NOMO-1 treated with dmso at 0.1 percent for 144 hours (cell line): Measurements from ENCODE around the gene PARVA.

Experiments
- DNase-seq: peaks from one replicate; lab custom pipeline; 2025; ENCODE audit not compliant: unreplicated experiment; lab: John Stamatoyannopoulos, UW

The PARVA gene

DNA sequence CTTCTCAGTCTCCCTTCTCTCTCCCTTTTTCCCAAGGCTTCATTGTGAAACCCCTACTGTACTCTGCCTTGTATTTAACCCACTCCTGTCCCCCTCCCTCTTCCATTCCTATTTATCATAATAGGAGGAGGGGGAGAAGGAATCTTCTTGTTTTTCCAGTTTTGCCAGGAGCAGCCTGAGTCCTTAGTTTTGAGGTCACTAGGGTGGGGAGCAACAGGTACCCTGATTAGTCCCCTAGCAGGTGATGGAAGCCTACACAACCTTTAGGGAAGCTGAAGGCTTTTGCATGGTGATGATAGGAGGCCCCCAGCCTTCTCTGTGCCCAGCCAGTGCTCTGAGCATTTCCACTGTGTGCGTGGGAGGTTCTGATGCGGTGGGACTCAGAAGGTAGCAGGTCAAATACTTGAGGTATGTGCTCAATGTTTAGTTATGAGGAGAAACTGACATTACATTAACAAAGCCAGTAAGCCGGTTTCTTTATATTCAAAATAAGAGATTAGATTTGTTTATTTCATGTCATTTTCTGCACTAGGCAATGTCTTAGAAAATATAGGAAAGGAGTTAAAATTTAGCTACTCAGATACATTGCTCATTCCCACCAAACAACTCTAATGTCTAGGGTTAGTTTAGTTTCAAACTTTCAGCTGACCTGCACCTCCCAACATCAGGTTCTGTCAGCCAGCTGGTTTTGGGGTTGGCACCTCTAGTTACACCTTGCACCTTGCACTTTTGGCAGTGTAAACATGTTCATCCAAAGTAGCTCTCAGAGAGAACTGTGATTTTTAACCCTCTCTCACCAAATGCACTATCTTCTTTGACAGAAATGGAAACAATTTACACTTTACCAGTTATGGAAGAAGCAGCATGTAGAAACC lies 26.0 kb downstream of the PARVA start:
- DNase-seq, result no peak

DNA sequence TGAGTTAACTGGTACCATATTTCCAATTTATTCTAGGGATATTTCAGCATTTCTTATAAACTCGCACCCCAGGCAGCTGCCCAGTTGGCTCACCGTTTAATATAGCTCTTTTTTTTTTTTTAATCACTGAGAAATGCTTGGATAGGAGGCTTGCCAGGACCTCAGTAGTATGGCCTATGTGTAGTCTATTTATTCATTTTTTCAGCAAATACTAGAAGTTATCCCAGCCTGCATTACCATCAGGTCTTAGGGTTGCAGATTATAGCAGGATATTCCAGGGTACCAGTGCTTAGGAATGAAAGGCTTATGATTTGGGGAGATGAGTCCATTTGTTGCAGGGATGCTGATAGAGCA lies 26.6 kb downstream of the PARVA start:
- DNase-seq, result no peak

DNA sequence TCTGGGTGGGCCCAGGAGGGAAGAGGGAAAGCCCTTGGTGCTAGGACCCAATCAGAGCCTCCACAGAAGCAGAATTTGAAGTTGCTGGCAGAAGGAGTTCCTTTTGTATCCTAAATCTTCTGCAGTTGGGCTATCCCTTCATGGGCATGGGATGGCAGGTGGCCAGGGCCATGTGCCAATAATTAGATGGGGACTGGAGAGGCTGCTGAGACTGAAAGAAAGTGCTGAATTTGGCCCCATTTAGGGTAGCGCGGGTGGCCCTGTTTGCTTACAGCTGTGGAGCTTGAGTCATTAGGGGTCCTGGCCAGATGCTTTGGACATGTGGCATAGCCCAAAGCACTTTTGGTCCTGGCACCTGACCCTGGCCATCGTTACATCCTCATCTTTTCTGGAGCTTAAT lies 27.1 kb downstream of the PARVA start:
- DNase-seq, result no peak

DNA sequence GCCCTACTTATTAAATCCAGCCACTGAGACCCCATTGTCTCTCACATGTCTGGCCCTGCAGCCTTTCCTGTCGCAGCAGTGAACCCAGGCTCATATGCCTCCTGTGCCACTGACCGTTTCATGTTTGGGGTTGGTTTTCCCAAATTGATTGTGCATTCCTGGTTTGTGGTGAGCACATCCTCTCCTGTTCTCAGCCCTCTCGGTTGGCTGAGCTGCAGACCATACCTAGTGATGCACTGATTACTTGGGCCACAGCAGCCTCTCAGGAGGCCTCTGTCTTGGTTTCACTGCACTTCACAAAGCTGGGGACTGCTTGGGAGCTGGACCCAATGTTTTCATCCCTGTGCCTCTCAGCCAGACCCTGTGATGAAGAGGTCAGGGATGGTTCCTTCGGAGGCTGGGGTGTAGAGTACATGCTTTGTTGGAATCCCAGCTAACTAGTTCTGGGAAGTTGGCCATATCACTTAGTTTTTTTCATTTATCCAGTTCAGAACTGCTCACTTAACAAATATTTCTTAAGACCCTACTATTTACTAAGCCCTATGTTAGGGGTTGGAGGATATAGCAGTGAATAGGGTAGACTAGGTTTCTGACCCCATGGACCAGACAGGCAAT lies 30.9 kb downstream of the PARVA start:
- DNase-seq, result no peak

DNA sequence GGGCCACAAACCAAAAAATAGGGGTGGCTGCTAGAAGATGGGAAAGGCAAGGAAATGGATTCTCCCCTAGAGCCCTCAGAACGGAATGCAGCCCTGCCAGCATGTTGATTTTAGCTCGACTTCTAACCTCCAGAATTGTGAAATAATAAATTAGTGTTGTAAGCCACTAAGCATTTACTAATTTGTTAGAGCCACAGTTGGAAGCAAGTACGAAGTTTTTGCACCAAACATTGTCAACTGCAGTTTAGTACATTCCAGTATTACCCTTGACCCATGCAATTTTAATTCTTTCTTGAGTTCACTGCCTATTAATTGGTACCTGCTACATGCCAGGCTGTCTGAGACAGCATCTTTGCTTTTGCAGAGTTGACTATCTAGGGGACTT lies 32.2 kb downstream of the PARVA start:
- DNase-seq, result no peak

DNA sequence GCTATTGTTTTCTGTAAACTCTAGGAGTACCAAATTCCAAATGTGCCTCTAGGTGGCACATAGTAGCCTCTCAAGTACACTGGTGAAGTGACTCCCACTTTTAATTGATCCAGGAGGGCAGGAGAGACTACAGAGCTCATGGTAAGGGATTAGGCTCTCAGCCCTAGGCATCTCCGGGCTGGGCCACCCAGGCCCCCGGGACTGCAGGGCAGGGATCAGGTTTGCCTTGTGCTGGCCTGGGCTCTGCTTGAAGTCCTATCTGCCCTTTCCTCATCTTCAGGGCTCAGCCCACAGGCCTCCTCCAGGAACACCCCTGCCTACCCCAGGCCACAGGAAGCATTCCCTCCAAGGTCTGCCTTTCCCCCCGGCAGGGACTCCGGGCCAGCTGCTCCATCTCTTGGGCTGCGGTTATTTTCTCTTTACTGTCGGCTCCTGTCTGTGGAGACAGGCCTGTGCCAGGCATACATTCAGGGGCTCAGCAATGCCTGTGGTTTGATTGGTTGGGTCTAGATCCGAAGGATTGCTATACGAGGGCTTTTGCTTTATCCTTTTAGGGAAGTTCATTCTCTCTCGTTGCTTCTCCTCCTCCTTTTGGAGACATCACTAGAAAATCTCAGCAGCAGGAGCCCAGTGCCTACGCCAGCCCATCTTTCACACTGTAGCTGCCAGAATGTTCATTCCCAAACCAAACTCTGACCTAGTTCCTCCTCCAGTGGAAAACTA lies 32.8 kb downstream of the PARVA start:
- no peak for DNase-seq

DNA sequence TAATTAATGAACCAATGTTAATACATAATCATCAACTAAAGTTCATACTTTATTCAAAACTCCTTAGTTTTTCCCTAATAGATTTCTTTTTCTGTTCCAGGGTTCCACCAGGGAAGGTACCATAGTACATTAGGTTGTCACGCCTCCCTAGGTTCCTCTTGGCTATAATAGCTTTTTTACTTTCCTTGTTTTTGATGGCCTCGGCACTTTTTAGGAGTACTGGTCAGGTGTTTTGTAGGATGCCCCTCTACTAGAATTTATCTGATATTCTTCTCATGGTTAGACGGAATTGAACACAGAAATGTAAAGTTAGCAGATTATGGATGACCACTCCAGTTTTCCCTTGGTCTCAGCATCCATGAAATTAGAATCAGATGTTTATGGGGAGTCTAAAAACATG lies 34.0 kb downstream of the PARVA start:
- DNase-seq, result no peak

DNA sequence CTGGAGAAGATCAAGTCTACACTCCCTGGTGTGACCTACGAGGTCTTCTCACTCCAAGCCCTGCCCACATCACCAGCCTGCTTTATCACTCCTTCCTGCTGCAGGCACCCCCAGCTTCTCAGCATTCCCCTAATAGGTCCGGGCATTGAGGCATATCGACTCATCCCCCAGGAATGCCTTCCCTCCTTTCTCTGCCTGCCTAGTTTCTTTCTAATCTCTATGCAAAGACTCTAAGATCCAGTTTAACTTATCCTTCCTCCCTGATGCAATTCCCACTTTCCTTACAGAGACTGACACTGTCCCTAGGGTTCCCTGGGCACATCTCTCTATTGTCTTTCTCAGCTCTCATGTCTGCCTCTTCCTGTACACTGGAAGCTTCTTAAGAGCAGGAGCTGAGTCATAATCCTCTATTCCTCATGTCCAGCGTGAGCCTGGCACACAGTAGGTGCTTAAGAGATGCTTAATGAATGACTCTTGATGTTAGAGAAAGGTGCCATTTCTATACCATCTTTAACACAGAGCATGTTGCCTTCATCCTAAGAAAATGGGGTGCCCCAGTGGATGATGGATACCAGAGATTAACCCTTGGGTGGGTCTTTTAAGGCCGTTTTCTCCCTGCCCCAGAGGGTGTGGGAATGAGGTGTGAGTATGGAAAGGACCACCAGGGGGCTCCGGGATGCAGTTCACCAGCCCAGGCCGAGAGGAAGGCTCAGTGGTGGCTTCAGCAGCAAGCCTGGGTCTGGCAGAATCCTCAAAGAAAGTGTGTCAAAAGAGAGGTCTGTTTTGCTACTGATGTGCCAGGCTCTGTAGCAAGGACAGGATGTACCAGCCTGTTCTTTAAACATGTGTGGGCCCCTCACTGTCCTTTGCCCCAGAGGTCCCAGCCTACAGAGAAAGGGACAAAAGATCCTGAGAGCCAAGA lies 34.7 kb downstream of the PARVA start:
- no peak for DNase-seq

DNA sequence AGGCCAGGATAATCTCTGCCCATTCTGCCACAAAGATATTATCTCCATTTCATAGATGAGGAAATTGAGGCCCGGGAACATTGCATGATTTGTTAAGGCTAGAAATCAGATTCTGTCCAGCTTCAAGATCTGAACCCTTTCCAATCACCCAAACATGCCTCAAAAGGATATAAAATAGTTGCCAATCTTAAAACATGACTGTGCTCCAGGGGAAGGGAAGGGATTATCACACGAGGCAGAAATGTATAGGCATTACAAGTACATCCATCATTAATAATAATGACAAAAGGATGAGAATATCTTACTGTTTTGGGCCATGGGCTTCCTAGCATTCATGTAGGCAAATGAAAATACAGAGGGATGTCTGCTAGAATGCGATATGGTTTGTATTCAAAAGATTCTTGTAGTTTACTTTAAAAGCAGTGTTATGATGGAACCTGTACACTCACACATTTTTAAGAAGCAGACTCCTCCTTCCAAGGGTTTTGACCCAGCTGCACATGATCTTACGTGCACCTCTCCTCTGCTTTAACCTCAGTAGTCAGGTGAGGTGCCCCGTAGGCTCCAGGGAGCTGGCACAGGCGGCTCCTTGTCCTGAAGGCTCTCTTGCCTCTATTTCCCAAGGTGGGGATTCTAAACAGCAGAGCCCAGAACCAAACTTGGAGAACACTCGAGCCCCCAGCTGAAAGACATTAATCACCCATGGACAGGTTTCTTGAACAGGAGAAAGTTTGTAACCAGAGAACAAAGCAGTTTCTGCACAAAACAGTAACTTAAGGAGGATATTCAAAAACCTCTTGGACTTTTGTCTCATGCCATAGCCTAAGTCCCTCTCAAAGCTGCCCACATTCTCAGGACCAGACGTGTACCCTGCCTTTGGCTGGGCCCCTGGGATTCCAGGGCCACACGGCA lies 36.0 kb downstream of the PARVA start:
- no peak for DNase-seq

DNA sequence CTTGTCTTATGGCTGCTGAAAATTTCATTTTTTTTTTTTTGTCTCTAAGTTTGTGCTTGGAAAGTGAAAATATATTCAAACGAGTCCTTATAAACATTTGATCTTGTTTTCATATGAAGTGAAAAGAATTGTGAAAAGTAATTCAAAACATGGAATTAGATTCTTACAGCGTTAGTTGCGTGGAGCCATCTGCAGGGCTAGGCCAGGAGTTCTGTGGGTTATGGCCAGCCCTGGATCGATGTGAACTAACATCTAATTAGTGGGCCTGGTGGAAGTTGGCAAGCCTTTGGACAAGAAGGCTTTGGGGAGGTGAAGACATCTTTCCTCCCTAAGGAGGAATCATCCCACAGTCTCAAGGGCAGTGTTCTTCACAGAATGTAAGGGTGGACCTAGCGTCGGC lies 37.2 kb downstream of the PARVA start:
- no peak for DNase-seq

DNA sequence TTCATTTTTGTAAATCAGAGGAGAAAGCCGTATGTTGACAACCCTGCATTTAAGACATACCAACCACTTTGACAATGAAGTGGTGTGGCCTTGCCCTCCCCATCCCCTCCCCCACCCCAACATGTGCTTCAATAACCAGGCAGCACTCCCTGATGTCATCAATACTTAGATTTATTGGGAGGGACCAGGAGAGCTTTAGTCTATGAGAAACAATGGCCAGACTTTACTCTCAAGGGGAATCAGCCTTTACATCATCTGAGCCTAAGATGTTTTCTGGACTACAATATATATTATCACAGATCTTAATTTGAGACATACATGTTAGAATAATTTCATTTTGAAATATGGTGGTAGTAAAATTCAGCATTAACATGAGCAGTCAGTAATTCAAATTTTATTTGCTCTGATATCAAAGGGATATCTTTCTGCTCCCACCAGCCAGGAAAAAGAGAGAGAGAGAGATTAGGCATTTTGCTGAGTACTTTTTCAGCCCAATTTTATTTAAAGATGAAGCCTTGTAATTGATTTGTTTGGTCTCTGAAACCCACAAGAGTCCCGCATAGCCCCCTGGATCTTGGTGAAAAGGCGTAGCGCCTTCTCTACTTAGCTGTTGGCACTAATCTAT lies 38.1 kb downstream of the PARVA start:
- no peak for DNase-seq

DNA sequence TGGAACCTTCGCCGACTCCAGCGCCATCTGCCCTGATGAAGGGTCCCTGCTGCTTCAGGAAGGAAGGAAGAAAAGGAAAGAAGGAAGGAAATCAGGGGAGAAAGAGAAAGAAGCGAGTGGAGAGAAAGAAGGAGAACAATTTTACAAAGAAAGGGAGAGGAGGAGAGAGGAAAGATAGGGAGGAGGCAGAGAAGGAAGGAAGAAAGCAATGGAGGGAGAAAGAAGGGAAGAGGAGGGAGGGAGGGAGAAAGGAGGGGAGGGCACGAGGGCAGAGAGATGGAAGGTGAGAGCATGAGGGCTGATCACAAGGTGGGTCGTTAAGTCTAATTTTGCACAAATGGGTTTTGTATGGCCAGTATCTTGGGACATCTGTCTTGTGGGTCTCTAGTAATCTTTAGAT lies 39.2 kb downstream of the PARVA start:
- no peak for DNase-seq

DNA sequence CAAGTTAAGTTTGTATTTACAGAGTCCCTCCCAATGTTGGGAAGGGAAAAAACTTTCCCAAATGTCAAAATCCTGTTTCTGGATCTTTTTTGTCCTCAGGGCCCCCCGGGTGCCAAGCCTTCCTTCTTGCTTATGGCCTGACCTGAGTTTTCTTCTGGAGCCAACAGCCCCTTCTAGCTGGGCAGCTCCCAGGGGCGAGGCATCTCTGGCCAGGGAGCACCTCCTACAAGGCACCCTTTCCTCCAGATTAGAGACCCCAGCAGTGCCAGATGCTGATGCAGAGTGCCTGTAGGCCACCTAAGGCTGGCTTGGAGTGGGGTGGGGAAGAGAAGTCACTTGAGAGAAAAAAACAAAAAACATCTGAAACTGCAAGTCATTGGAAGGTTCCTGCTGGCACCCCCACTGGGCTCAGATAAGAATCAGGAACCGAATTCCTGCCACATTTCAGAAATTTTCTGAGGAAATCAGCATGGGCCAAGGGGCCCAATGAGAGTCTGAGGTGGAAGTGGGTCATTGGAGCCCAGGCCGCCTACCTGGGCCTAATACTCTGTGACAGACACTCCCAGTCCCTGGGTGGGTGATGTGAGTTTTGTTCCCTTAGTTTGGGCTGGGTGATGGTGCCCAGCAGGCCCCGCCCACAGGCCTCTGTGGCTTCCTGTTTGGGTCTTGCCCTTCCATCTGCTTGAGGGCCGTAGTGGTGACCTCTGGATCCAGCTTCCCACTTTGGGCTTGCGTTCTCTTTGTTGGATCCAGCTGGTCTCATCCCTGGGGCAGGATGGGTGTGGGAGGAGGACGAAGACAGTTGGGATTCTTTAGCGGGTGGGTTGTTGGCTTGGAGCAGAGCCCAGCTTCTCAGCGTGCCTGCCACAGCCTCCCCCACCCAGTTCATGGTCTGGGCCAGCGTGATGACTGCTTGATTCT lies 40.6 kb downstream of the PARVA start:
- no peak for DNase-seq

DNA sequence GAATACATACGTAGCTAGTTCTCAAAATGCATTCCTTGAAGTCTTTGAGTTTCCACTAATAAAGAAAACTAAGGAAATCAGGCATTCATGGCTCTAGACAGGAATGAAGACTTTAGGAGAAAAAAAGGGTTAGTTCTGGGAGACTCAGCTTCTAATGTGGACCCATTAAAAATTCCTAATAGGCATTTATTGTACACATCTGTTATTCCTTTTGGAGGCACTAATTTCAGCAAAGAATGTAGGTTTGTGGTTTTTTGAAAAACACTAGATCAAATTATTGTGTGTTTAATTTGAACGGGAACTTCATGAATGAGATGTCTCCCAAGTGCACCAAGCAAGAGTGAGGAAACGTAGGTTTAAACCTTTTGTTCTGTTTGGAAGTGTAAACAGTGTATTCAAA lies 42.7 kb downstream of the PARVA start:
- DNase-seq, result no peak

DNA sequence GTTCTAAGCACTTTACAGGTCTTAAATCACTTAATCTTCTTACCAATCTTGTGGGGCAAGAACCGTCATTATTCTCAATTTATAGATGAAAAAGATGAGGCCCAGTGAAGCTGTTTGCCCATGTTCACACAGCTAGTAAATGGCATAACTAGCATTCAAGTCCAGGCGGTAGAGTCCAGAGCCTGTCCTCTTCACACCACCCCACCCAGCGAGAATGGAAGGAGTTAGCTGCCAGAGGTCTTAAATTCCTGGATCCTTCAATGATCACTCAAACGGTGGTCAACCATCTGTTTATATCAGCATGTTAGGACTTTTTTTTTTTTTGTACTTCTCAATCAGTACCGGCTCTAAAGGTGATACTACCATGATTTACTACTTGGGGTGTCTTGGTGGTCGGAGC lies 43.3 kb downstream of the PARVA start:
- DNase-seq, result no peak

DNA sequence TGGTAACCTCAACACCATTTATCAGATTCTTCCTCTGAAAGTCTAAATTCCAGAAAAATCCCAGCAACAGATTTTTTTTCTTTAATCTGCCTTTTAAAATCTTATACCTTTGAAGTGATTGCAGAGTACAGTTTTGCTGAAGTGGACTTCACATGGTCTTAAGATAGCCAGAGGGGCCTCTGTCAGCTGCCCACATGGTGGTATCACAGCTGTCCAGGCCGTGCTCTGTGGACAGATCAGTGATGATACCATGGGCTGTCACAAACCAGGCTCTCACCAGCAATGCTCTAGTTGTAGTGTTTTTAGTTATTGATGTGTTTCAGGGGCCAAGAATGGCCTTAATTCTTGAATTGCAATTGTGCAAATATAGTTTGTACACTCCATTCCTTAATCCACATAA lies 44.0 kb downstream of the PARVA start:
- DNase-seq, result no peak

DNA sequence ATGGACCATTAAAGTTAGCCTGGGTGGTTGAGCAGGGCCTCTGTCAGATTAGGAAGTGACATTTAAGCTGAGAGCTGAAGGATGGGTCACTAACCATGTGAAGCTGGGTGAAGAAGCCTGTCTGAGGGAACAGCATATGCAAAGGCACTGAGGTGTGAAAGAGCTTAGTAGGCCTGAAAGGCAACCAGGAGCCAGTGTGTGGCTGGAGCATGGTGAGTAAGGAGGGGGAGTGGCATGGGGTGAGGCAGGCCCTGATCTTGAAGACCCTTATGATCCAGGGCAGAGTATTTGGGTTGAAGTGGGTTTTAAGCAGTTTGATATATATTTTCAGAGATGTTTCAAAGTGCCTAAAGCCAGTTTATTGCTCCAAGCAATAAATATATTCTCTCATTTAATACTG lies 48.8 kb downstream of the PARVA start:
- no peak for DNase-seq

DNA sequence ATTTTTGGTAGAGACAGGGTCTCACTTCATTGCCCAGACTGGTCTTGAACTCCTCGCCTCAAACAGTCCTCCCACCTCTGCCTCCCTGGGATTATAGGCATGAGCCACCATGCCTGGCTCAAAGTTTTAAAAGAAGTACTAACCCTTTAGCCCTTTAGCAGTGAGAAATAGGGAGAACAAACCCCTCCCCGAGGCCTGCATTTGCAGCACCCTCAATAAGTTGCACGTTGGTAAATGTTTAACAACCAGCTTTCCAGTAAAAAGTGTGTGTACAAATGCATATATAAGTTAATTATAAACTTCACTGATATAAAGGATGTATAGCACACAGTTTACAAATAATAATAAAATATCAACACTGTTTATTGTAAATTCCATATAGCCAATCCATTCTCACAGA lies 51.8 kb downstream of the PARVA start:
- no peak for DNase-seq

DNA sequence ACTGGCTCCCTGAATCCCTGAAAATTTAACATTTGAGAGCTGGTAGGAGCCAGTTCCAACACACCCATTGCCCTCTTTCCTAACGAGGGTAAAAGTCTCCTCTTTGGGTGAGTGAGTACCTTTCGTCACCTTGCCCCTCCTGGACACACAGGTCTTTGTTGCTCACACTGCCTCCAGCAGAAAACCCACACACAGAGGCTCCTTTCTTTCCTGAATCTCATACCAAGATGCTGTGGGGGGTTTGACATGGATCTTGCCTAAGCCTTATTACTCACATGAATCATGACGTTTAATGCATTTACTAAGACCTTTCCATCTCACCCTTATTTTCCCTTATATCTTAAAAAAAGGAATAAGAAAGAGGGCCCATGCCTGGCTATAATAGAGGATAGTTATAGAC lies 53.0 kb downstream of the PARVA start:
- DNase-seq, result no peak
